ENCODE results near the gene ZFP90.

DNA sequence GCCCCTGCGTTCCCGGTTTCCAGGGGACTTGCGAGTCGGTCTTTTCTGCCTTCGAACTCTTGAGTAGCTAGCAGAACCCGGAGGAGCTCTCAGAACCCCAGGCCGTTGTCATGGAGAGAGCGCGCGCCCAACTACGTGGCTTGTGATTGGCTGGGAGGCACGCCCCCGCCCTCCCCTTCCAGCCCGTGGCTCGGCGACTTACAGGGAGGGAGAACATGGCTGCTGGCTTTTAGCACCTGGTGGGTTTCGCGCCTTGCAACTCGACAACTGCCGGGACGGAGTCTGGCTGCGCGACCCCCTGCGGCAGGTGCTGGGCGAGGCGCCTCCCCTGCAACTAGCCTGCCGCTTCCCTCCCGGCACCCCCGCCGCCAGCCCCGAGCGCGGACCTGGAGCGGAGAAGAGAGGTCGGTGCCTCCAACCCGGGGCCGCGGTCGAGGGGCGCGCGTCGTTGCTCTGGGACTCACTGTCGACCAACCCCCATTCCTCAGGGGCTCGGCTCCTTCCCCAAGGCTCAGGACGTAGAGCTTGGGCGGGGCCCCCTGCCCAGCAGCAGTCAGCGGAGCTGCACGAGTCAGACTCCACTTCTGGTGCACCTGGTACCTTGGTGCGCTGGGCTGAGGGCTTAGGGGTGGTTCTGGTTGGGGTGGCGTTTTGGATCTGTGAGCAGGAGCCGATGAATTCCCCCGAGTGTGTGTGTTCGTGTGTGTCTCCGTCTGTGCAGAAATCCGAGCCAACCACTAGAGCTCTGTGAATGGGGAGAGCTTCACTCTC, 9.0 kb upstream of the ZFP90 start:
- TF ChIP-seq, protein P1, sequence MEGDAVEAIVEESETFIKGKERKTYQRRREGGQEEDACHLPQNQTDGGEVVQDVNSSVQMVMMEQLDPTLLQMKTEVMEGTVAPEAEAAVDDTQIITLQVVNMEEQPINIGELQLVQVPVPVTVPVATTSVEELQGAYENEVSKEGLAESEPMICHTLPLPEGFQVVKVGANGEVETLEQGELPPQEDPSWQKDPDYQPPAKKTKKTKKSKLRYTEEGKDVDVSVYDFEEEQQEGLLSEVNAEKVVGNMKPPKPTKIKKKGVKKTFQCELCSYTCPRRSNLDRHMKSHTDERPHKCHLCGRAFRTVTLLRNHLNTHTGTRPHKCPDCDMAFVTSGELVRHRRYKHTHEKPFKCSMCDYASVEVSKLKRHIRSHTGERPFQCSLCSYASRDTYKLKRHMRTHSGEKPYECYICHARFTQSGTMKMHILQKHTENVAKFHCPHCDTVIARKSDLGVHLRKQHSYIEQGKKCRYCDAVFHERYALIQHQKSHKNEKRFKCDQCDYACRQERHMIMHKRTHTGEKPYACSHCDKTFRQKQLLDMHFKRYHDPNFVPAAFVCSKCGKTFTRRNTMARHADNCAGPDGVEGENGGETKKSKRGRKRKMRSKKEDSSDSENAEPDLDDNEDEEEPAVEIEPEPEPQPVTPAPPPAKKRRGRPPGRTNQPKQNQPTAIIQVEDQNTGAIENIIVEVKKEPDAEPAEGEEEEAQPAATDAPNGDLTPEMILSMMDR (conservative IDR thresholded peaks at IDR 0.05), result no peak
- TF ChIP-seq ZFX (IDR thresholded peaks at IDR 0.05), result no peak
